Fibroblast of peridontal ligament (primary cell): ENCODE data around the gene TMEM184B.

Experiments
- DNase-seq: peaks from one replicate; pipeline ENCODE4 v3.0.0-alpha.2; 2010; ENCODE audit errors: extremely low read depth

Gene TMEM184B

DNA sequence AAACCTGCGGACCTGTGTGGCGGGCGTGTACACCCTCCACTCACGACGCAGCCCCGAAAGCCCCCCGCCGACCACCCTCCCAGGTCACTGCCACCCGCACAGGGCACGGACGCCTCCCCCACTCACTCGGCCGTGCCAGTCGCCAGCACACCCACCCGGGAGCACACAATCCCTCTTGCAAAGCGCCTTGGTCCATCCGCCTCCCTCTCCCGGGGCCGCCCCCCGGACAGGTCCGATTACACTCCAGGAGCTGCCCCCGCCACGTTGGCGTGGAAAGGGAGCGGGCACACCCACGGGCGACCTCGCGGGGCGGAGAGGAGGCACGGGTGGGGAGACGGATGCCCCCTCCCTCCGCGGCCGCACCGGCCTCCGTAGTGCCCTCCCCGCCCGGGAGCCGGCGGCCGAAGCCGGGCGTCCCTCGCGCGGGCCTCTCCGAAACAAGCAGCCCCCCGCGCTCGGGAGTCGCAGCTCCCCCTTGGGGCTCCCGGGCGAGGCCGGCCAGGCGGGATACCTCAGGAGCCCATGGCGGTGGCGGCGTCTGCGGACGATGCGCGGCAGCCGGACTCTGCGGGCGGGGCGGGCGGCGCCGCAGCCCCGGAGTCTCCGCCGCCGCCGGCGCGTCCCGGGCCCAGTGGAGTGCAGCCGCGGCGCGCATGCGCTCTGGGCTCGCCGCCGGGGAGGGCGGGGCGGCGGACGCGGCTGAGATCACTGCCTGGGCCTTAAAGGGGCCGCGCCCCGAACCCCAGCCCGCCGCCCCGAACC is at the start of gene TMEM184B:
Gene TMEM184B, minus strand, starts transcription at position 638 of the 762 bp plus-strand sequence. CDS start 25,049 bp downstream, outside the sequence.
- DNase-seq, result peak; percentile 57

DNA sequence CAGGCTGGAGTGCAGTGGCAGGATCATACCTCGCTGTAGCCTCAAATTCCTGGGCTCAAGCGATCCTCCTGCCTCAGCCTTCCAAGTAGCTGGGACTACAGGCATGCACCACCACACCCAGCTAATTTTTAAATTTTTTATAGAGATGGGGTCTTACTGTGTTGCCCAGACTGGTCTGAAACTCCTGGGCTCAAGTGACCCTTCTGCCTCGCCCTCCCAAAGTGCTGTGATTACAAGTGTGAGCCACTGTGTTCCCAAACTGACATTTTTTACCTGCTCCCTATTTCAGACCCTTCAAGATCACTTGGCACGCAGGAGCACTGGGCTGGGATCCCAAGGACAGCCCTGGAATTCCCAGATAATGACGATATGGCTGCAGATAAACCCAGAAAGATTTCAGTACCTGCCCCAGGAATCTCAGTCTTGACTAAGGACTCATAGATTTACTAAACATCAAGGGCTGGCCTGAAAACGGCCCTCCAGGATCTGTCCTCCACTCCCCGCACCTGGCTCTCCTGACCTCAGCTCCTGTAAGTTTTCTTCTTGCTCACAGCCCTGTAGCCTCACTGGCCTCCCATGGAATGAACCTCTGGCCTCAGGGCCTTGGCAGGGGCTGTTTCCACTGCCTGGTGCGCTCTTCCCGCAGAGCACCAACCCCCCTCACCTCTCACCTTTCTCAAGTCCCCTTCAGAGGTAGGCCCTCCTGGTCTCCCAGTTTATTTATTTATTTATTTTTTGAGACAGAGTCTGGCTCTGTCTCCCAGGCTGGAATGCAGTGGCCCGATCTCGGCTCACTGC is 48.0 kb upstream of the TMEM184B start:
- DNase-seq, result no peak

DNA sequence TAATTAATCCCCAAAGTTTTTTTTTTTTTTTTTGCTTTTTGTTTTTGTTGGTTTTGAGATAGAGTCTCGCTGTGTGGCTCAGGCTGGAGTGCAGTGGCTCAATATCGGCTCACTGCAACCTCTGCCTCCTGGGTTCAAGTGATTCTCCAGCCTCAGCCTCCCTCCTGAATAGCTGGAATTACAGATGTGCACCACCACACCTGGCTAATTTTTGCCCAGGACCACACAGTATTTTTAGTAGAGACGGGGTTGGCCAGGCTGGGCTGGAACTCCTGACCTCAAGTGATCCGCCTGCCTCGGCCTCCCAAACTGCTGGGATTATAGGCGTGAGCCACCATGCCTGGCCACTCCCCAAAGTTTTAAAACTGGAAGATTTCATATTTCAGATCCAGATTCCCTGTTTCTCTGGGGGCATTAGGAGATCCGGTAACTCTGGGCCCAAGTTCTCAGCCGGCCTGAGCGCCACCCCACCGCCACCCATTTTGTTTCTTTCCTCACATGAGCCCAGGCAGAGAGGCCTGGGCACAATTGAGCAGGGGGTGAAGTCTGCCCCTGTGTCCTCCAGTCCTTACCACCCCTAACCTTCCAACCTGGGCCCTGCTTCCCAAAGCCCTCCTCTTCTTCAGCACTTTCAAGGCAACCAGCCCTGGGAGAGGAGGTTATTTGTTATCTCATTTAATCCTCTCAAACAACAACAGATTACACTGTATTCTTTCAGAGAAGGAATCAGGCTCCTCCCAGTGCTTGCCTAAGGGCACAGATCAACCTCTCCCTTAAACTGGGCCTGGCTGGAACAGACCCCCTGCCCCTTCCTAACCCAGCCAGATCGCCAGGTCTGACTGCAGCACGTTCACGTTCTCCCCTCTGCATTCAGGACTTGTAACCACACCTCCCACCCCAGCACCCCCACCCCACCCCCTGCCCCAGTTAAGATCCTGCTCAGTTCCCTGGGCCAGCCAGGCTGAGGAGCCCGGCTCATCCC is 46.3 kb upstream of the TMEM184B start:
- DNase-seq, result no peak

- DNase-seq, result peak; percentile 80
Observed at GRCh38 chr22:38317995-38318715, 45.3 kb upstream of the TMEM184B start.

GRCh38 chr22:38317122-38317994 is 44.5 kb upstream of the TMEM184B start, which contains the start of gene CSNK1E:
Gene CSNK1E, minus strand, starts transcription at chr22:38317433. Its CDS starts 3,276 bp downstream, at chr22:38314157.
- no peak for DNase-seq

DNA sequence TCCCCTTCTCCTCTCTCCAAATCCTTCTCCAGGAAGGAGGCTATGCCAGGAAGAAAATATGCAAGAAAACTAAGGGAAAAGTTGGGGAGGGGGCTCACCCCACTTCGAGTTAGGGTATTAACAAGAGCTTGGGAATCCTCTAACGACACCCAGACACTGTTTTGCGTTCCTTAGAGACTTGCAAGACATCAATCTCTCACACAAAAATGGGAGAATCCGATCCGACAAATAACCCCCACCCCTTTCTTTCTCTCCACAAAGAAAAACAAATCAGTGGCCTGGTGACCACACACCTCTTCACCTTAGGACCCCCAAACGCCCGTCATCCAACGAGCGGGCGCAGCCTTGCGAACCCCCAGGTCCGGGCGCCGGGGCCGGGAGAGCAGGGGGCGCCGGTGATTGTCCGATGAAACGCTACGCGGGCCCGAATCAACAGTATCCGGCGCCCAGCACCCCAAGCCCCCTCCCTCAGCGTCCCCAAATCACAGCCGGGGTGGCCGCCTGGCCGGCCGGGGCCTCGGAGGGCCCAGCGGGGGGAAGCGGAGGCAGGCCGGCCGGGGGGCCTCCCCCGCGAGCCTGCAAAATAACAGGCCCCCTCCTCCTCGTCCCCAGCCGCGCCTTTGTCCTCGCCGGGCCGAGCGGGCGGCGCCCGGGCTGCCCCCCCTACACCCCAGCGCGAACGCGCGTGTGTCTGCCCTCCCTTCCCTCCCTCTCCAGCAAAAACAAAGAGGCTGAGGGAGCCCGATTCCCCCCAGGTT is 43.7 kb upstream of the TMEM184B start:
- DNase-seq, result peak; percentile 59

DNA sequence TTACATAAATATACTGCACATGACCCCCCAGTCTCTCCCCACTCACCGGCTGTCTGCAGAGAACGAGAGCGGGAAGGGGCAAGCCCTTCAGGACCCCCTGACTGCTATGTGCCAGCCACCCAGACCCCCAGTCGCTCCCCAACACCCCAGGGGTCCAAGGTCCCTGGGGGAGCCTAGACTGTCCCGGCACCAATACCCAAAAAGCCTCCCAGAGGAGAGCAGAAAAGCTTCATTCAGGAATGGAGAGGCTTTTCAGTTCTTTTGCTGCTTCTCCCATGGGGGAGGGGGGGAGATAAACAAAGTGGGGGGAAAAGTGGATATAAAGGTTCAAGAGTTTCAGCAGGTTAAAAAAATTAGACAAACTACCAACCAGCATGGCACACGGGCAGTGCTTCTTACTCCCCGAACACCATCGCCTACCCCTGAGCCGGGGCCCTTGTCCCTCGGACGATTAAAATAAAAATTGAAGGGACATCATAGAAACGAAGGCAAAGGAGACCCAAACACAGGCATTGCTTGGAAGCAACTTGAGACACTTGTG is 43.1 kb upstream of the TMEM184B start:
- DNase-seq, result no peak

- DNase-seq, result no peak
Observed at GRCh38 chr22:38314933-38315822, 42.4 kb upstream of the TMEM184B start.

GRCh38 chr22:38314051-38314932 is 41.5 kb upstream of the TMEM184B start:
- no peak for DNase-seq

DNA sequence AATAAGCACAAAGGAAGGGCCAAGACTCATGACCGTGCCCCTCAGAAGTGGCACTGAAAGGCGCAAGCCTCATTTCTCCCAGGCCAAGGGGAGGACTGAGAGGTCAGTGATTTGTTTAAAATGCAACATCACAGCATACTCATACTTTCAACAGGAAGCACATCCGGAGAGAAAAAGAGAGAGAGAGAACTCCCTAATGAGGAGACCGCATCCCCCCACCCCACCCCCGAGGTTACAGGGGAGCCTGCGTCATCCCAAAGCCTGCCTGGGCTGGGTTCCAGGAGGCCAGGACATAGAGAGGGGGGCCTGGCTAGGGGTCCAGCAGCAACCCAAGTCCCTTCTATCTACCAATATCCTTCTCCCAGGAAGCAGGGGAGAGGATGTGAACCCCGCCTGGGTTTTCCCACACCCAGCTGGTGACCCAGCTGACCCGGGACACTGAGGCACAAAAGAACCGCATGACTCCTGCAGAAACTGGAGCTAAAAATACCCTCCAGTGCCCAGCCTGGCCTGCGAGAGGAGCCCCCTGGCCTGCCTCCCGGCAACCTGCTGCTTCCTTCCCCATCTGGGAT is 40.7 kb upstream of the TMEM184B start:
- peak; percentile 83 for DNase-seq

DNA sequence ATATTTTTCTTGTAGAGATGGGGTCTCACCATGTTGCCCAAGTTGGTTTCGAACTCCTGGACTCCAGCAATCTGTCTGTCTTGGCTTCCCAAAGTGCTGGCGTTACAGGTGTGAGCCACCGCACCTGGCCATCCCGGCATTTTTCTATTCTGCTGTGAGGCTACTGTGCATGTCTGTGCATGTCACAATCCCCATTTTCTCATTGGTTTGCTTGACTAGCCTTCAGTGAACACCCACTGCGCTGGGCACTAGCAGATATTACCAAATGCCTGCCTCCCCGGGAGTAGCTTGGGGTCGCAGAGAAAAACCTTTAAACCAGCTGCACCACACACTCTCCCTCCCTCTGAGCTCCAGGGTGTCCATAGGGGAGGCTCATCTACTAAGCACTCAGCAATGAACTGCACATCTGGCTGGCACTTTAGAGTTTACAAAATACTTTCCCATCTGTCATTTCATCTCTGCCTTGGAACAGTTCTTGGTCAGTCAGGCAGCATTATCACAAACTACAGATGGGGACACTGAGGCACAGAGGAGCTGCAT is 39.5 kb upstream of the TMEM184B start:
- peak; percentile 52 for DNase-seq

- no peak for DNase-seq
Observed at GRCh38 chr22:38311323-38311620, 38.5 kb upstream of the TMEM184B start.

DNA sequence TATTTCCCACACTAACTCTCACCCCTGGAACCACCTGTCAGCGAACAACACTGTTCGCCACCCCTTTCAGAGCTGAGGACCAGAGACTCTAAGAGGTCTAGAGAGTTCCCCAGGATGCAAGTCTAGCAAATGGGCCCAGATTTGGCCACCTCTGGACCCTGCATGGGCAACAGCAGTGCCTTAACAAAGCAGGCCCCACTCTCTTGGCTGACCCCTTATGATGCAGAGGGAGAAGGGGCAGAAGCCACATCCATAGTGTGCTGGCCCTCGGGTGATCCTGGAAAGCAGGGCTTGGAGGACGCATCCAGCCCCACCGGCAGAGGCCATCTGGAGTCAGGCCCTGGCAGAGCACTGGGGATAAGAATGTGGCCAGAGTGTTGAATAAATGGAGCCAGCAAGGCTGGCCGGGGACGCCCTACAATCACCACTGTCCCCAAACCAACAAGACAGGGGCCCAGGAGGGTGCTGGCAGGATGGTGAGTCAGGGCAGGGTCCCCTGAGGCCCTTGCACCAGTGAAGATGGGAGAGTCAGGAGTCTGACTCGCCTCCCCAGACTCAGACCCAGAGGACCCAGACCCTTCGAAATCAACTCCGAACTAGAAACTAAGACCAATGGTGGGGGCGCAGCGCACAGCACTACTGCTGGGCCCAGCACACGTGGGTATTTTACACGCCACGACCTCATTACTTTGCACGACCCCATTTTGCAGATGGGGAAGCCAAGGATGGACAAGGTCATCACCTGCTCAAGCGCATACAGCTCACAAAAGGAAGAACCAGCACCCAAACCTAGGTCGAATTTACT is 37.9 kb upstream of the TMEM184B start:
- no peak for DNase-seq

GRCh38 chr22:38309614-38310517 is 37.1 kb upstream of the TMEM184B start:
- DNase-seq, result no peak
